ENCODE data around the gene TCERG1L. TPM values are rescaled to one million over a fixed set of nuclear protein-coding genes. Genes with fewer than 3 reads are reported as not detected.

TCERG1L gene
- polyA plus RNA-seq, 3 donors from 2014 or later: not detected

DNA sequence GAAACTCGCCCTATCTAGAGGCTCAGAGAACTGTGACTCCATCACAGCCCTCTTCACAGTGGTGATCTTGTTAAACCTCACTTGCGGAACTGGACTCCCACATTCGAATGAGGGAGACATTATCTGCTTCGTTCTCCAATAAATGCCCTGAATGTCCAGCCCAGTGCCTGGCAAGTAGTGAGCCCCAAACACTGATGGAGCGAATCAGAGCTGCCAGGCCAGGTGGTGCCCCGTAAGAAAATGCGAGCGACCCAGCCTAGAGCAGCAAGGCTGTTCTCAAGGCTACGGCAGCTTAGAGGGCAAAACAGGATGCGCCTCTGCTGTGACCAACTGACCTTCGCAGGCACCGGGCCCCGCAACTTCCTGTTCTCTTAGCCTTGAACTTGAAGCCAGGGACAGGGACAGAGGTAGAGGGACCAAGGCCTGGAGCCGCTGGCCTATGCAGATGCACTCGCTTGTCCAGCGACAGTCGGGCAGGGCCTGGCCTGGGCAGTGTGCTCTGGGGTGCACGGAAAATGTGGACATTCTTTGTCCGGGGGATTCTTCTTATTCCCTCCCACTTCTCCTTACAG, 217.6 kb downstream of the TCERG1L start:
- Mint-ChIP-seq H3K4me1 (no peaks in the 10 kb centered on the region), H3K9me3 (no peaks in the 10 kb centered on the region), H3K27me3 (ENCODE audit: low read depth in 3 of 3) (peaks cover under 1 to 3% (median 3%) of the 10 kb centered on the region in 3 donors), H3K4me3 (no peak overlapping the region), H3K36me3 (no peaks in the 10 kb centered on the region), H3K27ac (no peak overlapping the region)
- DNase-seq: no peak

DNA sequence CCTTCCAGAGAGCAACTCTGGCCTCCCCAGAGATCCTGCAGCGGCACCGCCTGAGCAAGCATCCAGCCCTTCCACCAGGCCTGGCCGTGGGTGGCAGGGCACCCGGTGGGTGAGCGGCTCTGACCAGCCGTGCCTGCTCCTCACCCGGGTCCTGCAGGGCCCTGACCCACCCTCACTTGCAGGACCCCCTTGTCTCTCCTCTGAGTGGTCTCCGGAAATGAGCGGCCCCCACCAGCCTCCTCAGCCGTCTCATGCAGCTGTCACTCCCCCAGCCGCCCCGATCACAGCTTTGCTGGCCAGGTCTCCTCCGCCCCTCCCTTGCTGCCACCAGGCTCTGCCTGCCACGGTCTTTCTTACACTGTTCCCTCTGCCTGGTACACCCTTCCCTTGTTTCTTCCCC, 218.2 kb downstream of the TCERG1L start:
- Mint-ChIP-seq H3K36me3 (no peaks in the 10 kb centered on the region), H3K9me3 (no peaks in the 10 kb centered on the region), H3K27me3 (ENCODE audit: low read depth in 3 of 3) (peaks cover 2 to 3% (median 3%) of the 10 kb centered on the region in 3 donors), H3K27ac (no peak overlapping the region), H3K4me3 (no peak overlapping the region), H3K4me1 (no peaks in the 10 kb centered on the region)
- DNase-seq: no peak

DNA sequence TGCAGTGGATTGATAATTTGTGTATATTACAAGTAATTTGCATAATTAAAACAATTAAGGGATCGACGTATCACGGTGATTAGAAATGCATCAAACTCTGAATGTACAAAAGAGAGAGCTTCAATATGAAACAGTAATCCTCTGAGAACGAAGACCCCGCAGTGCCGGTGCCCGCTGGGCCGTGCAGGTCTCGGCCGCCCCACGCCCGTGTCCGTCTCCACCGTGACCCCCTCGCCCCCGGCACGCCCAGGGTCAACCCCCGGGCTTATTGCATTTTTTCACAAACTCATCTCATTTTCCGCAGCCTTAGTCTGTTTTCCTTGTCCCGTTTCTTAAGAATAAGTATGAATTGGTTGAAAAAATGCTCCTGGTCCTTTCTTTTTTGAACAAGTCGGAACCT, 218.6 kb downstream of the TCERG1L start:
- Mint-ChIP-seq H3K9me3 (no peaks in the 10 kb centered on the region), H3K4me1 (no peaks in the 10 kb centered on the region), H3K27me3 (ENCODE audit: low read depth in 3 of 3) (peaks cover 2 to 3% (median 3%) of the 10 kb centered on the region in 3 donors), H3K4me3 (no peak overlapping the region), H3K36me3 (no peaks in the 10 kb centered on the region), H3K27ac (no peak overlapping the region)
- DNase-seq: no peak

DNA sequence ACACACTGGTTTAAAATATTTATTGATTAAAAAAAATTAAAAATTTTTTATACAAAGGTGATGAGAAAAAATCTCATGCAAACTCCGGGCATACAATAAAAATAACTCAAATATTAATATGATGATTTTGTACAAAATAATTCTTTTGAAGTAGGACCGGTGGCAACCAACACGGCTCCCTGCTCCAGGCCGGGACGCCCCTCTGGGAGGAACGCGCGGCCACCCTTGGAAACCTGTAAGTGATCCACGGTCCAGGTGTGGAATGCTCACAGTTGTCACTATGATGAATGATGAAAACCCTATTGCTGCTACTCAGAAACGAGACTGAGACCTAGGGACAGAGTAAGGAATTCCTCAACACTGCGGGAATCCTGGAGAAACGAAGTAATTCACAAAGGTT, 219.1 kb downstream of the TCERG1L start:
- no peak for DNase-seq
- no peak overlapping the region for H3K27ac Mint-ChIP-seq
- peaks cover 2 to 3% (median 3%) of the 10 kb centered on the region in 3 donors for H3K27me3 Mint-ChIP-seq (ENCODE audit: low read depth in 3 of 3)
- H3K36me3 Mint-ChIP-seq: no peaks in the 10 kb centered on the region
- H3K9me3 Mint-ChIP-seq: no peaks in the 10 kb centered on the region
- H3K4me1 Mint-ChIP-seq: no peaks in the 10 kb centered on the region
- no peak overlapping the region for H3K4me3 Mint-ChIP-seq

DNA sequence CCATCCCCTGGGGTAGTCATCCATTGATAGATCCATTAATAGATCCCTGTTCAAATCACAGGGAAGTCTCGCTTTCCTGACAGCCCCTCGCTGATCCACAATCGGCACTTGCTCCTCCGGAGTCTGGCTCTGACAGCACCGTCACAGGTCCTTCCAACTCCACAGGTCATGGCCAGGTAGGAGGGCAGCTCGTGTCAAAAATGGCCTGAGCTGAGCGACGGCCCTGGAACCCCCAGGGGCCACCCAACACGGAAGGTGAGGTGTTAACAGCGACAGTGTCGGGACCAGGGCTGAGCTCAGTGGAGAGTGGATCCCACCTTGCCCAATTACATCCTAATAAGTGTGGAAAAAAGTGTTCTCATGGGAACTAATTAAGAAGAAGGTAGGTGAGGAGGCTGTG, 219.8 kb downstream of the TCERG1L start:
- no peak overlapping the region for H3K27ac Mint-ChIP-seq
- H3K4me3 Mint-ChIP-seq: no peak overlapping the region

DNA sequence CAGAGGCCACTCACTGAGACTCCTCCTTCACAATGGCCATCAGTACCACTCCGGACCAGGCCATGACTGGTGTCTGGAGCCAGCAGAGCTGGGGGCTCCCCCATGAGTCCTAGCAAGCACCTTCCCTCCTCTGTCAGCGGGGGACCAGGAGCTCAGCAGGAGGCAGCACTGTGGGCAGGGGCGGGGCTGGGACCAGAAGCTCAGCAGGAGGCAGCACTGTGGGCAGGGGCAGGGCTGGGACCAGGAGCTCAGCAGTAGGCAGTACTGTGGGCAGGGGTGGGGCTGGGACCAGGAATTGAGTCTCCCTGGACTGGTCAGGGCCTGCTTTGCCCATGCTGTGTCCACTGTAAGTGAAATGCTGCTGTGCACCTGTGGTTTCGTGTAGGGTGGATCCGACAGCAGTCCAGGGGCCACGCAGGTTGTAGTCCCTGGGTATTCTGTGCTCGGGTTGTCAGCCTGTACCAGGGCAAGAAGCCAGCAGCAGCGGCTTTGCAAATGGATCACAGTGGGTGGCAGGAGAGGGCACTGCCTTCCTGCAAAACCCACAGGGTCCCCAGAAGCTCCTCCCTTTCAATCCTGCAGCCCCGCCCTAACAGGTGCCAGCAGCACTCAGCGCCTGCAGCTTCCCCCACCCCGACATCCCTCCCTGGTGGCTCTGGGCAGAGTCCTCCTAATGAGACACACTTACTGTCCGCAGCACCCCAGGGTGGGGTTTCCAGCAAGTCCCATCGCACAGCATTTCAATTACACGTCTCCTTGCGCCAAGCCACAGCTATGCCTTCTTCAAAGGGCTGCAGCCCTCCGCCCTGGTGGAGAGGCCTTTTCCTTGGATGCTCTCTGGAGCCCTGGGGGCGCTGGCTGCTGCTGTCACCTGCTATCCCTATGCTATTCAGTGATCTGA, 220.5 kb downstream of the TCERG1L start:
- no peaks in the 10 kb centered on the region for H3K9me3 Mint-ChIP-seq
- no peak overlapping the region for H3K27ac Mint-ChIP-seq
- DNase-seq: no peak
- no peak overlapping the region for H3K4me3 Mint-ChIP-seq
- H3K36me3 Mint-ChIP-seq: no peaks in the 10 kb centered on the region
- H3K27me3 Mint-ChIP-seq (ENCODE audit: low read depth in 3 of 3): peaks cover 2 to 3% (median 3%) of the 10 kb centered on the region in 3 donors
- H3K4me1 Mint-ChIP-seq: no peaks in the 10 kb centered on the region

More for the DNA sequence above, 219.8 kb downstream of the TCERG1L start:
- Mint-ChIP-seq H3K36me3 (no peaks in the 10 kb centered on the region), H3K9me3 (no peaks in the 10 kb centered on the region), H3K4me1 (no peaks in the 10 kb centered on the region), H3K27me3 (ENCODE audit: low read depth in 3 of 3) (peaks cover 2 to 3% (median 3%) of the 10 kb centered on the region in 3 donors)
- DNase-seq: no peak

DNA sequence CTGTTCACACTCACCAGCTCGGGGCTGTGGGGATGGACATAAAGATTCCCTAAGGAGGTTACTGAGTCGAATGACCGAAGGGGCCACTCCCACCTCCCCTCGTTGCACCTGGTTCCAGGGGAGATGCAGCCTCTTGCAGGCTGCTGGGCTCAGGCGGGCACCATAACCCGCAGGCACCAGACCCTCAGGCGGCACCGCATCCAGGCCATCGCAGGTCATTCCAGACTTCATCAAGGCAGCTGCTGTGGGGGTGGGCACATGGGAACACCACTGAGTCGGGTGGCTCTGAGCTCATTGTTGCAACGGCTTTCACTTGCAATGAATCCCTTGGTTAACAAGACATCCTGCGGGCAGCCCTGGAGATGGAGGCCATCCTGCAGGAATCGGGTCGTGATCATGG, 221.7 kb downstream of the TCERG1L start:
- Mint-ChIP-seq H3K9me3 (no peaks in the 10 kb centered on the region), H3K4me3 (no peak overlapping the region), H3K4me1 (no peaks in the 10 kb centered on the region), H3K27me3 (ENCODE audit: low read depth in 3 of 3) (peaks cover 2 to 3% (median 3%) of the 10 kb centered on the region in 3 donors), H3K27ac (no peak overlapping the region), H3K36me3 (no peaks in the 10 kb centered on the region)
- no peak for DNase-seq

DNA sequence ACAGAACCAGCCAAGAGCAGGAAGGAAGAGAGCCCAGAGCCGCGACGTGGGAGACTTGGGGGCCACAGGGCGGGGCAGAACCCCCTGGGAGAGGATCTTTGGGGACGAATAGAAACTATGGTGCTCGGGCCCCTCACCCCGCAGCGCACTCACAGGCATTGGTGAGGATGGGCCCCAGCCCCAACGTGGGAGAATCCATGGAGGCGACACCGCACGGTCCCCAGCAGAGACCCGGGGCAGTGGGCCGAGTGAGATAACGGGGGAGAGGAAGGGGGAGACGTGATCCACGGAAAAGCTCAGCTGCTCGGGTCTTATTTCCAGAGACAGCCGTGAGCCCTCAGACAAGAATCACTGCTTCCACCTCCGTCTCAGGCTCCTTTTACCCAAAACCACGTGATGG, 222.4 kb downstream of the TCERG1L start:
- no peak for DNase-seq
- Mint-ChIP-seq H3K36me3 (no peaks in the 10 kb centered on the region), H3K27me3 (ENCODE audit: low read depth in 3 of 3) (peaks cover 1 to 2% (median 2%) of the 10 kb centered on the region in 3 donors), H3K27ac (no peak overlapping the region), H3K9me3 (no peaks in the 10 kb centered on the region), H3K4me3 (no peak overlapping the region), H3K4me1 (no peaks in the 10 kb centered on the region)

DNA sequence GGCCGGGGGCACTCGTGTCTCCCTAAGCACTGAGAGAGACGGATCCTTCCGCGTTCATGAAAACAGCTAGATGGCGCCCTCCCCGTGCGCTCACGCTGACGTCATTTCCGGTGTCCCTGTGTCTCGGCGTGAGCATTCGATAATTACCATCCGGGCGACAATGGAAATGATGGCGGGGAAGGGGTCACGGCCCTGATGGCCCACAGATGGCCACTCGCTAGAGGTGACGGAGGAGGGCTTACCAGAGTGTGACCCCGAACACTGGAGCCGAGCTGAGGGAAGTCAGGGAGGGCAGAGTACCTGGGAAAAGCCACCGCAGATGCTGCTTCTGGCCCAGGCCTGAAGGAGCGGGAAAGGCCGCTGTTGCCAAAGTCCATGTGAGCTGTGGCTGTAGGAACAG, 222.9 kb downstream of the TCERG1L start:
- Mint-ChIP-seq H3K27me3 (ENCODE audit: low read depth in 3 of 3) (peaks cover 1 to 3% (median 2%) of the 10 kb centered on the region in 3 donors), H3K9me3 (no peaks in the 10 kb centered on the region), H3K27ac (no peak overlapping the region), H3K4me1 (no peaks in the 10 kb centered on the region), H3K36me3 (no peaks in the 10 kb centered on the region), H3K4me3 (no peak overlapping the region)
- no peak for DNase-seq

DNA sequence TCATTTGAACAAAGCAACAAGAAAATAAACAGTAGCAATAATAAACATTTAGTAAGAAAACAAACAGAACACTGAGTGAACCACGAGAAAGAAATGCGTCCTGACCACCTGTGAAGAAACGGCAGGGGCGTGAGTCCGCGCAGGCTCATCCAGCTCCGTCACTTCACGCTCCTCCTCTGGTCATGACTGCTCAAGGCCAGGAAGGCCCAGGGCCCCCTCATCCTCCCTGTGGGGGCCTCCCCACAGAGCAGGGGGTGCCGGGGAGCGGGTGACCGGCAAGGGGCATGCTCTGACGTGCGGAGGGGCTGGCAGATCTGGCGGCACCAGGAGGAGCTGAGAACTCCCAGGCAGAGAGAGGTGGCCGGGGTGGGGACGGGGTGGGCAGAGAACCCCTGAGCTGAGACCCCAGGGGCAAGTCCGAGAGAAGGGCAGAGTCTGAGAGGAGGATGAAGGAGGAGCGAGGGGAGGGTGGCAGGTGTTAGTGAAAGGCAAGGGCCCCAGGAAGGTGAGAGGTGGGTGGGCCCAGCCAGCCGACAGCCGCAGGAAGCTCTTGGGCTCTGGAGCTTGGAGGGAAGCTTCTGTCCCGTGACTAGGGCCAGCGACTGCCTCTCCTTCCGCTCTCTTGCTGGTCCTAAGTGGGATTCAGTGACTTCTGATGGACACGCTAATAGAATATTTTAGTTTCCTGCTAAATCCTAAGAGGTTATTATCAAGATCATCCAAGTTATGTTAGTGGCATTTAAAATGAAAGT, 223.9 kb downstream of the TCERG1L start:
- DNase-seq: no peak
- Mint-ChIP-seq H3K27ac (no peak overlapping the region), H3K9me3 (no peaks in the 10 kb centered on the region), H3K36me3 (no peaks in the 10 kb centered on the region), H3K4me3 (no peak overlapping the region), H3K27me3 (ENCODE audit: low read depth in 3 of 3) (peaks cover 1 to 4% (median 2%) of the 10 kb centered on the region in 3 donors), H3K4me1 (no peaks in the 10 kb centered on the region)

DNA sequence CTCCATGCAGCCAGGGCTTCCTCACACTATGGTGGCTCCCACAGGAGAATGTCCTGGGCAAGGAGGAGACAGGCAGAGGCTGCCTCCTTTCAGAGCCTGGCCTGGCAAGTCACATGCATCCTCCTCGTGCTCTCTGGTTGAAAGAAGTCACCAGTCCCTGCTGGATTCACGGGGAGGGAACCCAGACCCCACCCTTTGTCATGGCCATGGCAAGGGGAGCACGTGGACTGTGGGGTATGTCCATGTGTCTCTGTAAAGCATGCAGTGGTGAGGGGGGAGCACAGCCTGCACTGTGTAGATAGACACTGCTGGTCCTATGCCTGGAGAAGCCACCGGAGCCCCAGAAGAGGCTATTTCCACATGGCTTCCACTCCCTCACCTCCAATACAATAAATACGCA, 225.0 kb downstream of the TCERG1L start:
- Mint-ChIP-seq H3K36me3 (no peaks in the 10 kb centered on the region), H3K27me3 (ENCODE audit: low read depth in 3 of 3) (peaks cover 2 to 4% (median 3%) of the 10 kb centered on the region in 3 donors), H3K4me3 (no peak overlapping the region), H3K27ac (no peak overlapping the region), H3K4me1 (no peaks in the 10 kb centered on the region), H3K9me3 (peaks cover 0 to 4% (median 0%) of the 10 kb centered on the region in 6 donors)
- DNase-seq: no peak

DNA sequence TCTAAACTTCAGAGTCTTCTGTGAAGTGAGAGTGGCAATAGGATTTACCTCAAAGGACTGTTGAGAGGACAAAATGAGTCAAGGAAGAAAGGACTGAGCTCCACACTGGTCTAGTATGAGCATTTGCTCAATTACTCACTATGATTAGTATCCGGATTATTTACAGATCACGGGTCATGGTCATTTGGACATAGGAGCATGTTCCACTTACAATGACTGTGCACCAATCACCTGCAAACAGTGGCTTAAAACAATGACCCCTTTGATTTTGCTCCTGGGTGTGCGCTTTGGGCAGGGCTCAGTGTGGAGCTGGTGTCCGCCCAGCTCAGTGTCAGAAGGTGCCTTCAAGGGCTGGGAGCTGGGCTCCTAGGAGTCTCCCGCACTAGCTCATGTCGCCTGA, 225.4 kb downstream of the TCERG1L start:
- no peaks in the 10 kb centered on the region for H3K4me1 Mint-ChIP-seq
- H3K4me3 Mint-ChIP-seq: no peak overlapping the region
- H3K27ac Mint-ChIP-seq: no peak overlapping the region

DNA sequence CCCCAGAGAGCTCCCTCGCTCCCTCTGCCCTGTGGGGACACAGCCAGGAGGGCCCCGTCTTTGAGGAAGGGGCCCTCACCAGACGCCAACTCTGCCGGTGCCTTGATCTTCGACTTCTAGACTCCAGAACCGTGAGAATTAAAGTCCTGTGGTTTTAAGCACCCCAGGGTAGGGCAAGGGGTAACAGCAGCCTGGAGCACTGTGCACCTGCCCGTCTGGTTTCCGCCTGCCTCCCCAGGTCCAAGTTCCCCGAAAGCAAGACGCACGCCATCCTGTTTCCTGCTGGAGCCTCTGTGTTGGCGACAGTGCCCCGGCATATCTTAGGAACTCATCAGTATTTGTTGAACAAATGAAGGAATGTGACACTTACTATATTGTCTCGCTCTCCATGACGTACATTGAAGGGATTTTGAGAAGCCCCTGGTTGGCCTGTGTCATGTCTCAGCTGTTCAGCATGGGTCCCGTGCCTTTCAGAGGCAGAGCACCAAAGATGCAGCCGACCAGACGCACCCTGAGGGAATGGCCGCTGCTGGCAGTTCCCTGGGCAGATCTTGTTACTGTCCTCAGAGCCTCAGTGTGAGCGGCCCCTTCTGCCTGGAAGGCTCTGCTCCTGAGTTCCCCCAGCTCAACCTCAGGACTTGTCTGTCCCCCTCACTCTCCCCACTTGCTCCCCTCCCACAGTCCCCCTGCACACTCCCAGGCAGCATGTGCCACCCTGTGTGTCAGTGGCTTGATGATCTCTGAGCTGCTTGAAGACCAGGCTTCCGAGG, 226.2 kb downstream of the TCERG1L start:
- peaks cover 1 to 4% (median 2%) of the 10 kb centered on the region in 3 donors for H3K27me3 Mint-ChIP-seq (ENCODE audit: low read depth in 3 of 3)
- no peak overlapping the region for H3K4me3 Mint-ChIP-seq
- peaks cover 0 to 4% (median 0%) of the 10 kb centered on the region in 6 donors for H3K9me3 Mint-ChIP-seq
- no peak for DNase-seq
- H3K27ac Mint-ChIP-seq: no peak overlapping the region
- H3K36me3 Mint-ChIP-seq: no peaks in the 10 kb centered on the region
- no peaks in the 10 kb centered on the region for H3K4me1 Mint-ChIP-seq

More for the DNA sequence above, 225.4 kb downstream of the TCERG1L start:
- Mint-ChIP-seq H3K36me3 (no peaks in the 10 kb centered on the region), H3K9me3 (peaks cover 0 to 4% (median 0%) of the 10 kb centered on the region in 6 donors), H3K27me3 (ENCODE audit: low read depth in 3 of 3) (peaks cover 1 to 4% (median 3%) of the 10 kb centered on the region in 3 donors)
- DNase-seq: no peak

Measured in immature natural killer cell (primary cell).